Glutamatergic neuron (in vitro differentiated cells): Measurements from ENCODE around the gene ZNF541. TPM values are rescaled to one million over a fixed set of nuclear protein-coding genes. Genes with fewer than 3 reads are reported as not detected.

Source experiments
- total RNA-seq: library from RNA; stranded (reverse); fragmentation: NEBNext Ultra II Directional; extraction: Animal tissue kit (Norgen Biotek cat#: 25700); gene quantifications from one replicate; pipeline ENCODE4 v1.2.1, GENCODE V29; 2021; ENCODE audit not compliant: unreplicated experiment

Gene ZNF541
- total RNA-seq, 1 donor from 2014 or later: not detected

Other genes starting within 250 kb of the ZNF541 start
- not detected for gene C5AR2, start 241.0 kb downstream of the ZNF541 start, total RNA-seq
- 119 TPM for gene DHX34, start 223.8 kb downstream of the ZNF541 start, total RNA-seq
- gene MEIS3, start 153.6 kb downstream of the ZNF541 start, total RNA-seq: 255 TPM
- 115 TPM for gene SLC8A2, start 101.3 kb downstream of the ZNF541 start, total RNA-seq
- gene KPTN, start 88.9 kb downstream of the ZNF541 start, total RNA-seq: 51.2 TPM
- gene NAPA, start 58.1 kb downstream of the ZNF541 start, total RNA-seq: 262 TPM
- gene BICRA, start 36.0 kb upstream of the ZNF541 start, total RNA-seq: 55.5 TPM
- gene EHD2, start 140.3 kb upstream of the ZNF541 start, total RNA-seq: 7.6 TPM
- 163 TPM for gene NOP53, start 172.4 kb upstream of the ZNF541 start, total RNA-seq
- gene SELENOW, start 205.6 kb upstream of the ZNF541 start, total RNA-seq: 291 TPM
- not detected for gene TPRX1, start 231.4 kb upstream of the ZNF541 start, total RNA-seq
- gene CRX, start 248.8 kb upstream of the ZNF541 start, total RNA-seq: not detected